HEK293 (cell line): Measurements from ENCODE around the gene ZNF524.

ENCODE experiments used
- FEZF1 ChIP-seq: fragments of 450-650 bp; formaldehyde crosslinking; IDR thresholded peaks from 2 replicates; pipeline ENCODE4 v1.5.1; 2016; ENCODE audit warnings: missing biosample characterization, missing genetic modification characterization
- GFI1B ChIP-seq: fragments of 450-650 bp; formaldehyde crosslinking; IDR thresholded peaks from 2 replicates; pipeline ENCODE4 v1.5.1; 2016; ENCODE audit warnings: missing biosample characterization, missing genetic modification characterization
- GLIS1 ChIP-seq: fragments of 450-650 bp; formaldehyde crosslinking; IDR thresholded peaks from 2 replicates; pipeline ENCODE4 v1.5.1; 2016; ENCODE audit warnings: missing biosample characterization, missing genetic modification characterization
- HOXC10 ChIP-seq: sonication (generic); formaldehyde crosslinking; IDR thresholded peaks from 2 replicates; pipeline ENCODE4 v1.8.1; 2023; ENCODE audit warnings: mild to moderate bottlenecking, missing genetic modification reagents
- HOXD13 ChIP-seq: sonication (generic); formaldehyde crosslinking; IDR thresholded peaks from 2 replicates; pipeline ENCODE4 v1.8.0; 2022; ENCODE audit warnings: missing genetic modification reagents, borderline replicate concordance
- KLF16 ChIP-seq: fragments of 450-650 bp; formaldehyde crosslinking; IDR thresholded peaks from 2 replicates; pipeline ENCODE4 v1.5.1; 2017; ENCODE audit warnings: missing biosample characterization, missing genetic modification characterization
- KLF7 ChIP-seq: fragments of 450-650 bp; formaldehyde crosslinking; IDR thresholded peaks from 2 replicates; pipeline ENCODE4 v1.5.1; 2016; ENCODE audit warnings: missing biosample characterization, missing genetic modification characterization, borderline replicate concordance
- OSR2 ChIP-seq: fragments of 450-650 bp; formaldehyde crosslinking; IDR thresholded peaks from 2 replicates; pipeline ENCODE4 v1.5.1; 2016; ENCODE audit warnings: missing biosample characterization, missing genetic modification characterization
- PATZ1 ChIP-seq: fragments of 450-650 bp; formaldehyde crosslinking; IDR thresholded peaks from 2 replicates; pipeline ENCODE4 v1.5.1; 2016; ENCODE audit warnings: missing biosample characterization, missing genetic modification characterization
- ZBTB48 ChIP-seq: fragments of 450-650 bp; formaldehyde crosslinking; IDR thresholded peaks from 2 replicates; pipeline ENCODE4 v1.5.1; 2016; ENCODE audit warnings: missing biosample characterization, missing genetic modification characterization
- ZBTB8A ChIP-seq: fragments of 450-650 bp; formaldehyde crosslinking; IDR thresholded peaks from 2 replicates; pipeline ENCODE4 v1.5.1; 2016; ENCODE audit warnings: missing biosample characterization, missing genetic modification characterization
- ZFHX2 ChIP-seq: fragments of 450-650 bp; formaldehyde crosslinking; conservative IDR thresholded peaks from 2 replicates; pipeline ENCODE4 v1.5.1; 2016; ENCODE audit warnings: missing biosample characterization, missing genetic modification characterization
- ZNF19 ChIP-seq: fragments of 450-650 bp; formaldehyde crosslinking; IDR thresholded peaks from 2 replicates; pipeline ENCODE4; 2016; ENCODE audit warnings: missing biosample characterization, missing genetic modification characterization, low read depth
- ZNF2 ChIP-seq: fragments of 450-650 bp; formaldehyde crosslinking; IDR thresholded peaks from 2 replicates; pipeline ENCODE4 v1.5.1; 2016; ENCODE audit warnings: missing biosample characterization, missing genetic modification characterization
- ZNF239 ChIP-seq: fragments of 450-650 bp; formaldehyde crosslinking; IDR thresholded peaks from 2 replicates; pipeline ENCODE4 v1.5.1; 2016; ENCODE audit warnings: missing biosample characterization, missing genetic modification characterization
- ZNF302 ChIP-seq: fragments of 450-650 bp; formaldehyde crosslinking; IDR thresholded peaks from 2 replicates; pipeline ENCODE4 v1.5.1; 2016; ENCODE audit warnings: missing biosample characterization, missing genetic modification characterization, low read depth
- ZNF341 ChIP-seq: fragments of 450-650 bp; formaldehyde crosslinking; IDR thresholded peaks from 2 replicates; pipeline ENCODE4; 2016; ENCODE audit warnings: low read depth, missing biosample characterization, missing genetic modification characterization
- ZNF362 ChIP-seq: fragments of 450-650 bp; formaldehyde crosslinking; IDR thresholded peaks from 2 replicates; pipeline ENCODE4 v1.5.1; 2016; ENCODE audit warnings: missing biosample characterization, missing genetic modification characterization
- ZNF398 ChIP-seq: fragments of 450-650 bp; formaldehyde crosslinking; IDR thresholded peaks from 2 replicates; pipeline ENCODE4 v1.5.1; 2017; ENCODE audit warnings: missing biosample characterization, missing genetic modification characterization
- ZNF549 ChIP-seq: fragments of 450-650 bp; IDR thresholded peaks from 2 replicates; pipeline ENCODE4 v1.5.1; 2018; ENCODE audit warnings: missing biosample characterization, missing genetic modification characterization, mild to moderate bottlenecking, inconsistent platforms, moderate library complexity
- ZNF558 ChIP-seq: fragments of 450-650 bp; formaldehyde crosslinking; IDR thresholded peaks from 2 replicates; pipeline ENCODE4 v1.5.1; 2016; ENCODE audit warnings: missing biosample characterization, missing genetic modification characterization
- ZNF585B ChIP-seq: fragments of 450-650 bp; formaldehyde crosslinking; IDR thresholded peaks from 2 replicates; pipeline ENCODE4 v1.5.1; 2016; ENCODE audit warnings: missing biosample characterization, missing genetic modification characterization
- ZNF596 ChIP-seq: fragments of 450-650 bp; IDR thresholded peaks from 2 replicates; pipeline ENCODE4 v1.5.0; 2018; ENCODE audit warnings: missing biosample characterization, mild to moderate bottlenecking, missing genetic modification characterization, moderate library complexity
- ZNF600 ChIP-seq: fragments of 450-650 bp; formaldehyde crosslinking; IDR thresholded peaks from 2 replicates; pipeline ENCODE4 v1.5.1; 2016; ENCODE audit warnings: missing biosample characterization, missing genetic modification characterization
- ZNF623 ChIP-seq: fragments of 450-650 bp; formaldehyde crosslinking; IDR thresholded peaks from 2 replicates; pipeline ENCODE4 v1.5.1; 2016; ENCODE audit warnings: missing biosample characterization, missing genetic modification characterization
- ZNF626 ChIP-seq: fragments of 450-650 bp; sonication (Bioruptor Pico); formaldehyde crosslinking; IDR thresholded peaks from 2 replicates; pipeline ENCODE4 v1.5.1; 2018; ENCODE audit warnings: missing biosample characterization, missing genetic modification characterization, inconsistent platforms
- ZNF645 ChIP-seq: fragments of 450-650 bp; formaldehyde crosslinking; IDR thresholded peaks from 2 replicates; pipeline ENCODE4; 2016; ENCODE audit warnings: missing biosample characterization, missing genetic modification characterization
- ZNF664 ChIP-seq: fragments of 450-650 bp; formaldehyde crosslinking; IDR thresholded peaks from 2 replicates; pipeline ENCODE4 v1.5.1; 2016; ENCODE audit warnings: missing biosample characterization, missing genetic modification characterization
- ZNF843 ChIP-seq: fragments of 450-650 bp; formaldehyde crosslinking; IDR thresholded peaks from 2 replicates; pipeline ENCODE4 v1.5.1; 2016; ENCODE audit warnings: missing biosample characterization, missing genetic modification characterization
- ZSCAN18 ChIP-seq: fragments of 450-650 bp; formaldehyde crosslinking; IDR thresholded peaks from 2 replicates; pipeline ENCODE4 v1.5.1; 2016; ENCODE audit warnings: missing biosample characterization, missing genetic modification characterization
- ZSCAN30 ChIP-seq: fragments of 450-650 bp; IDR thresholded peaks from 2 replicates; pipeline ENCODE4 v1.5.1; 2018; ENCODE audit warnings: missing biosample characterization, mild to moderate bottlenecking, missing genetic modification characterization, moderate library complexity
- ZSCAN4 ChIP-seq: fragments of 450-650 bp; formaldehyde crosslinking; IDR thresholded peaks from 2 replicates; pipeline ENCODE4 v1.5.1; 2017; ENCODE audit warnings: missing biosample characterization, missing genetic modification characterization
- ZXDB ChIP-seq: fragments of 450-650 bp; formaldehyde crosslinking; IDR thresholded peaks from 2 replicates; pipeline ENCODE4 v1.5.1; 2016; ENCODE audit warnings: missing biosample characterization, missing genetic modification characterization

Gene ZNF524

GRCh38 chr19:55563261-55563690 is 36.8 kb upstream of the ZNF524 start (continued):
- TF ChIP-seq ZSCAN30 (no peak), ZXDB (tag by site-specific recombination) (no peak), GLIS1 (tag by site-specific recombination) (peak; percentile 34; the same call in 1 of the 2 replicates), ZNF398 (tag by site-specific recombination) (peak; percentile 77), ZNF2 (tag by site-specific recombination) (no peak), ZFHX2 (tag by site-specific recombination) (peak; percentile 31), FEZF1 (tag by site-specific recombination) (no peak), ZNF626 (no peak), OSR2 (no peak), ZBTB48 (tag by site-specific recombination) (no peak), HOXC10 (CRISPR knock-in tag) (no peak), ZNF843 (tag by site-specific recombination) (0 out of 2 replicates have a peak, but pooled peaks have one; percentile 15), ZNF362 (no peak), ZNF341 (tag by site-specific recombination) (no peak), ZNF549 (tag by site-specific recombination) (no peak), ZNF19 (tag by site-specific recombination) (no peak), ZSCAN18 (no peak), ZNF623 (tag by site-specific recombination) (no peak), KLF7 (tag by site-specific recombination) (no peak), ZNF664 (tag by site-specific recombination) (no peak), ZBTB8A (tag by site-specific recombination) (no peak), ZNF596 (tag by site-specific recombination) (peak; percentile 36; the same call in 1 of the 2 replicates), ZNF302 (tag by site-specific recombination) (no peak), ZNF239 (tag by site-specific recombination) (no peak), ZSCAN4 (no peak), PATZ1 (tag by site-specific recombination) (peak; percentile 36; the same call in 1 of the 2 replicates), ZNF600 (tag by site-specific recombination) (0 out of 2 replicates have a peak, but pooled peaks have one; percentile 8), ZNF645 (tag by site-specific recombination) (no peak), HOXD13 (0 out of 2 replicates have a peak, but pooled peaks have one; percentile 21), GFI1B (no peak), KLF16 (tag by site-specific recombination) (no peak), ZNF558 (tag by site-specific recombination) (no peak), ZNF585B (tag by site-specific recombination) (no peak)
